HEK293 (cell line): ENCODE results near the gene CYTH3.

Experiments used
- CTCF ChIA-PET: fragments of 350-600 bp; formaldehyde crosslinking; extraction: SDS; loops from one replicate; lab custom pipeline; 2021; ENCODE audit warnings: antibody characterized with exemption; lab: Yijun Ruan, JAX
- POLR2A ChIA-PET: fragments of 300-600 bp; formaldehyde crosslinking; extraction: SDS; loops from one replicate; lab custom pipeline; 2020; ENCODE audit warnings: antibody characterized with exemption, inconsistent platforms; lab: Yijun Ruan, JAX
- H3K27ac ChIP-seq: fragments of 200-500 bp; sonication (Bioruptor generic); 2 replicates; pipeline ENCODE4 v1.5.1; 2014; ENCODE audit warnings: low read depth, low read length, control low read depth, inconsistent platforms; ENCODE audit errors: extremely low read depth
- H3K36me3 ChIP-seq, 2 experiments: fragments of 200-500 bp in 1 of 2; sonication (Bioruptor generic) in 1 of 2; 1 replicate in 1 of 2; 2 replicates in 1 of 2; pipeline ENCODE4 v1.5.1; 2014 to 2017; ENCODE audit warnings: inconsistent platforms in 2 of 2, low read length in 2 of 2; ENCODE audit not compliant: control insufficient read depth in 2 of 2, insufficient read depth in 1 of 2
- H3K4me1 ChIP-seq: fragments of 200-500 bp; sonication (Bioruptor generic); 2 replicates; pipeline ENCODE4 v1.5.1; 2014; ENCODE audit warnings: mild to moderate bottlenecking, low read length, inconsistent platforms; ENCODE audit not compliant: control insufficient read depth, insufficient read depth
- H3K4me3 ChIP-seq: 2 replicates; pipeline ENCODE4 v1.5.1; 2011; ENCODE audit warnings: low read depth, mild to moderate bottlenecking, control low read depth, low read length, moderate library complexity
- H3K9me3 ChIP-seq: fragments of 200-500 bp; sonication (Bioruptor generic); 2 replicates; pipeline ENCODE4 v1.5.1; 2014; ENCODE audit warnings: low read depth, low read length, inconsistent platforms; ENCODE audit not compliant: control insufficient read depth, insufficient read depth
- GLI2 ChIP-seq: fragments of 450-650 bp; formaldehyde crosslinking; IDR thresholded peaks from 2 replicates; pipeline ENCODE4; 2017; ENCODE audit warnings: missing biosample characterization, missing genetic modification characterization, low read depth, borderline replicate concordance
- IKZF3 ChIP-seq: fragments of 450-650 bp; IDR thresholded peaks from 2 replicates; pipeline ENCODE4 v1.5.0; 2018; ENCODE audit warnings: missing biosample characterization, mild to moderate bottlenecking, missing genetic modification characterization, moderate library complexity
- SCRT2 ChIP-seq: fragments of 450-650 bp; formaldehyde crosslinking; IDR thresholded peaks from 2 replicates; pipeline ENCODE4 v1.5.1; 2016; ENCODE audit warnings: missing biosample characterization, missing genetic modification characterization
- SP7 ChIP-seq: fragments of 450-650 bp; formaldehyde crosslinking; IDR thresholded peaks from 2 replicates; pipeline ENCODE4 v1.5.1; 2016; ENCODE audit warnings: missing biosample characterization, missing genetic modification characterization
- YY1 ChIP-seq: fragments of 450-650 bp; formaldehyde crosslinking; IDR thresholded peaks from 2 replicates; pipeline ENCODE4 v1.5.1; 2018; ENCODE audit warnings: missing biosample characterization, missing genetic modification characterization
- YY2 ChIP-seq: fragments of 450-650 bp; formaldehyde crosslinking; IDR thresholded peaks from 2 replicates; pipeline ENCODE4 v1.5.1; 2016; ENCODE audit warnings: missing biosample characterization, missing genetic modification characterization
- ZNF112 ChIP-seq: fragments of 450-650 bp; formaldehyde crosslinking; IDR thresholded peaks from 2 replicates; pipeline ENCODE4 v1.5.0; 2017; ENCODE audit warnings: missing biosample characterization, missing genetic modification characterization
- ZNF114 ChIP-seq: fragments of 450-650 bp; formaldehyde crosslinking; IDR thresholded peaks from 2 replicates; pipeline ENCODE4 v1.5.0; 2017; ENCODE audit warnings: missing biosample characterization, missing genetic modification characterization
- ZNF121 ChIP-seq: fragments of 450-650 bp; formaldehyde crosslinking; IDR thresholded peaks from 2 replicates; pipeline ENCODE4 v1.5.1; 2016; ENCODE audit warnings: missing biosample characterization, missing genetic modification characterization
- ZNF302 ChIP-seq: fragments of 450-650 bp; formaldehyde crosslinking; IDR thresholded peaks from 2 replicates; pipeline ENCODE4 v1.5.1; 2016; ENCODE audit warnings: missing biosample characterization, missing genetic modification characterization, low read depth
- ZNF335 ChIP-seq: fragments of 450-650 bp; formaldehyde crosslinking; conservative IDR thresholded peaks from 2 replicates; pipeline ENCODE4 v1.5.1; 2016; ENCODE audit warnings: missing biosample characterization, missing genetic modification characterization
- ZNF354C ChIP-seq: fragments of 450-650 bp; formaldehyde crosslinking; IDR thresholded peaks from 2 replicates; pipeline ENCODE4 v1.5.1; 2016; ENCODE audit warnings: missing biosample characterization, missing genetic modification characterization, low read depth, borderline replicate concordance
- ZNF426 ChIP-seq: fragments of 450-650 bp; formaldehyde crosslinking; IDR thresholded peaks from 2 replicates; pipeline ENCODE4 v1.5.1; 2017; ENCODE audit warnings: missing biosample characterization, missing genetic modification characterization, mild to moderate bottlenecking, inconsistent platforms, moderate library complexity
- ZNF549 ChIP-seq: fragments of 450-650 bp; IDR thresholded peaks from 2 replicates; pipeline ENCODE4 v1.5.1; 2018; ENCODE audit warnings: missing biosample characterization, missing genetic modification characterization, mild to moderate bottlenecking, inconsistent platforms, moderate library complexity
- ZNF558 ChIP-seq: fragments of 450-650 bp; formaldehyde crosslinking; IDR thresholded peaks from 2 replicates; pipeline ENCODE4 v1.5.1; 2016; ENCODE audit warnings: missing biosample characterization, missing genetic modification characterization
- ZNF561 ChIP-seq: fragments of 450-650 bp; IDR thresholded peaks from 2 replicates; pipeline ENCODE4 v1.5.1; 2018; ENCODE audit warnings: missing biosample characterization, missing genetic modification characterization, borderline replicate concordance
- ZNF701 ChIP-seq: fragments of 450-650 bp; formaldehyde crosslinking; IDR thresholded peaks from 2 replicates; pipeline ENCODE4 v1.5.1; 2016; ENCODE audit warnings: missing biosample characterization, missing genetic modification characterization
- ZNF785 ChIP-seq: fragments of 450-650 bp; formaldehyde crosslinking; IDR thresholded peaks from 2 replicates; pipeline ENCODE4 v1.5.1; 2016; ENCODE audit warnings: missing biosample characterization, missing genetic modification characterization
- TF ChIP-seq, protein P1 (sequence below): fragments of 450-650 bp; formaldehyde crosslinking; IDR thresholded peaks from 2 replicates; pipeline ENCODE4; 2016; ENCODE audit warnings: missing biosample characterization, missing genetic modification characterization
- TF ChIP-seq, protein P2 (sequence below): fragments of 450-650 bp; formaldehyde crosslinking; optimal IDR thresholded peaks from 2 replicates; pipeline ENCODE3; 2016; ENCODE audit warnings: missing biosample characterization, mild to moderate bottlenecking, missing genetic modification characterization
- TF ChIP-seq, protein P3 (sequence below): fragments of 450-650 bp; formaldehyde crosslinking; IDR thresholded peaks from 2 replicates; pipeline ENCODE4 v1.5.1; 2016; ENCODE audit warnings: missing biosample characterization, missing genetic modification characterization
- TF ChIP-seq, protein P4 (sequence below): fragments of 450-650 bp; formaldehyde crosslinking; IDR thresholded peaks from 2 replicates; pipeline ENCODE4 v1.5.1; 2017; ENCODE audit warnings: missing biosample characterization, missing genetic modification characterization
- TF ChIP-seq, protein P5 (sequence below): fragments of 450-650 bp; formaldehyde crosslinking; IDR thresholded peaks from 2 replicates; pipeline ENCODE4 v1.5.1; 2016; ENCODE audit warnings: missing biosample characterization, missing genetic modification characterization
- TF ChIP-seq, protein P6 (sequence below): fragments of 450-650 bp; formaldehyde crosslinking; IDR thresholded peaks from 2 replicates; pipeline ENCODE4 v1.5.1; 2016; ENCODE audit warnings: missing biosample characterization, missing genetic modification characterization
- TF ChIP-seq, protein P7 (sequence below): IDR thresholded peaks from 2 replicates; pipeline ENCODE4 v1.6.1; 2011; ENCODE audit warnings: mild to moderate bottlenecking, low read depth, low read length, borderline replicate concordance

The CYTH3 gene

DNA sequence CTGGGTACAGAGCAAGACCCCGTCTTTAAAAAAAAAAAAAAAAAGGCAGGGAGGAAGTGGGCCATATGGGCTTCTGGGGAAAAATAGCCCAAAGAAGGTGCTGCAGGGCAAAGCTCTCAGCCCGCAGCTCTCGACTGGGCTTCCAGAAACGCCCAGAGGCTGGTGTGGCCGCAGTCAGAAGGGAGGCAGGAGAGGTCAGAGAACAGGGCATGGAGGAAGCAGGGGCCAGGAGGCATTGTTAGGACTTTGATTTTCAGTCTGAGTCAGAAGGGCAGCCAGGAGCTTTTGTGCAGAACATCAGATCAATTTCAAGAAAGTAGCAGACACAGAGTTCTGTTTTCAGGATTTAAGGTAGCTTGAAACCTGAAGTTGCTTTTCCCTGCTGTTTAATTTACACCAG lies 35.3 kb upstream of the CYTH3 start (continued):
- TF ChIP-seq, protein P1, sequence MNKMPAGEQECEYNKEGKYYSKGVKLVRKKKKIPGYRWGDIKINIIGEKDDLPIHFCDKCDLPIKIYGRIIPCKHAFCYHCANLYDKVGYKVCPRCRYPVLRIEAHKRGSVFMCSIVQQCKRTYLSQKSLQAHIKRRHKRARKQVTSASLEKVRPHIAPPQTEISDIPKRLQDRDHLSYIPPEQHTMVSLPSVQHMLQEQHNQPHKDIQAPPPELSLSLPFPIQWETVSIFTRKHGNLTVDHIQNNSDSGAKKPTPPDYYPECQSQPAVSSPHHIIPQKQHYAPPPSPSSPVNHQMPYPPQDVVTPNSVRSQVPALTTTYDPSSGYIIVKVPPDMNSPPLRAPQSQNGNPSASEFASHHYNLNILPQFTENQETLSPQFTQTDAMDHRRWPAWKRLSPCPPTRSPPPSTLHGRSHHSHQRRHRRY (tag by site-specific recombination), result no peak
- TF ChIP-seq ZNF701 (tag by site-specific recombination) (no peak), ZNF114 (no peak), SP7 (tag by site-specific recombination) (no peak), ZNF112 (no peak), ZNF426 (tag by site-specific recombination) (no peak), ZNF302 (no peak), GLI2 (no peak), ZNF561 (tag by site-specific recombination) (no peak), IKZF3 (no peak), YY2 (tag by site-specific recombination) (no peak)
- TF ChIP-seq, protein P2, sequence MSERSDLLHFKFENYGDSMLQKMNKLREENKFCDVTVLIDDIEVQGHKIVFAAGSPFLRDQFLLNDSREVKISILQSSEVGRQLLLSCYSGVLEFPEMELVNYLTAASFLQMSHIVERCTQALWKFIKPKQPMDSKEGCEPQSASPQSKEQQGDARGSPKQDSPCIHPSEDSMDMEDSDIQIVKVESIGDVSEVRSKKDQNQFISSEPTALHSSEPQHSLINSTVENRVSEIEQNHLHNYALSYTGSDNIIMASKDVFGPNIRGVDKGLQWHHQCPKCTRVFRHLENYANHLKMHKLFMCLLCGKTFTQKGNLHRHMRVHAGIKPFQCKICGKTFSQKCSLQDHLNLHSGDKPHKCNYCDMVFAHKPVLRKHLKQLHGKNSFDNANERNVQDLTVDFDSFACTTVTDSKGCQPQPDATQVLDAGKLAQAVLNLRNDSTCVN, result no peak
- TF ChIP-seq, protein P3, sequence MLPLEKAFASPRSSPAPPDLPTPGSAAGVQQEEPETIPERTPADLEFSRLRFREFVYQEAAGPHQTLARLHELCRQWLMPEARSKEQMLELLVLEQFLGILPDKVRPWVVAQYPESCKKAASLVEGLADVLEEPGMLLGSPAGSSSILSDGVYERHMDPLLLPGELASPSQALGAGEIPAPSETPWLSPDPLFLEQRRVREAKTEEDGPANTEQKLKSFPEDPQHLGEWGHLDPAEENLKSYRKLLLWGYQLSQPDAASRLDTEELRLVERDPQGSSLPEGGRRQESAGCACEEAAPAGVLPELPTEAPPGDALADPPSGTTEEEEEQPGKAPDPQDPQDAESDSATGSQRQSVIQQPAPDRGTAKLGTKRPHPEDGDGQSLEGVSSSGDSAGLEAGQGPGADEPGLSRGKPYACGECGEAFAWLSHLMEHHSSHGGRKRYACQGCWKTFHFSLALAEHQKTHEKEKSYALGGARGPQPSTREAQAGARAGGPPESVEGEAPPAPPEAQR, result no peak

DNA sequence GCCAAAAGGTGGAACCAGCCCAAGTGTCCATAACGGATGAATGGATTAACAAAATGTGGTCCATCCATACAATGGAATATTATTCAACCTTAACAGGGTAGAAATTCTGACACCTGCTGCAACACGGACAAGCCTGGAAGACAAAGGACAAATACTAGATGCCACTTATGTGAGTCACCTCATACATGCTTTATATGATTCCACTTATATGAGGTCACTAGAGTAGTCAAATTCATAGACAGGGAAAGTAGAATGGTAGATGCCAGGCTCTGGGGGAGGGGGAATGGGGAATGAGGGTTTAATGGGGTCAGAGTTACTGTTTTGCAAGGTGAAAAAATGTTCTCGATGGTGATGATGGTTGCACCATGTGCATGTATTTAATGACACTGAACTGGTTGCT lies 34.0 kb upstream of the CYTH3 start:
- Histone ChIP-seq H3K4me1 (no peaks in the 10 kb centered on the region), H3K9me3 (no peaks in the 10 kb centered on the region), H3K4me3 (no peak overlapping the region), H3K27ac (no peak overlapping the region), H3K36me3 (no peaks in the 10 kb centered on the region)
- POLR2A ChIA-PET, result no interaction called here
- CTCF ChIA-PET, result interaction anchor here (1.2 kb wide), 1 partner anchor 9 kb away, joined by 4 read pairs; no protein-coding TSS in a partner anchor
- TF ChIP-seq ZNF335 (tag by site-specific recombination), result no peak
- TF ChIP-seq ZNF121, result no peak
- TF ChIP-seq, protein P4, sequence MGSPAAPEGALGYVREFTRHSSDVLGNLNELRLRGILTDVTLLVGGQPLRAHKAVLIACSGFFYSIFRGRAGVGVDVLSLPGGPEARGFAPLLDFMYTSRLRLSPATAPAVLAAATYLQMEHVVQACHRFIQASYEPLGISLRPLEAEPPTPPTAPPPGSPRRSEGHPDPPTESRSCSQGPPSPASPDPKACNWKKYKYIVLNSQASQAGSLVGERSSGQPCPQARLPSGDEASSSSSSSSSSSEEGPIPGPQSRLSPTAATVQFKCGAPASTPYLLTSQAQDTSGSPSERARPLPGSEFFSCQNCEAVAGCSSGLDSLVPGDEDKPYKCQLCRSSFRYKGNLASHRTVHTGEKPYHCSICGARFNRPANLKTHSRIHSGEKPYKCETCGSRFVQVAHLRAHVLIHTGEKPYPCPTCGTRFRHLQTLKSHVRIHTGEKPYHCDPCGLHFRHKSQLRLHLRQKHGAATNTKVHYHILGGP (tag by site-specific recombination), result no peak
- TF ChIP-seq ZNF354C (tag by site-specific recombination), result no peak
- no peak for TF ChIP-seq ZNF558 (tag by site-specific recombination)
- 0 out of 2 replicates have a peak, but pooled peaks have one; percentile 13 for TF ChIP-seq SCRT2
- TF ChIP-seq, protein P5, sequence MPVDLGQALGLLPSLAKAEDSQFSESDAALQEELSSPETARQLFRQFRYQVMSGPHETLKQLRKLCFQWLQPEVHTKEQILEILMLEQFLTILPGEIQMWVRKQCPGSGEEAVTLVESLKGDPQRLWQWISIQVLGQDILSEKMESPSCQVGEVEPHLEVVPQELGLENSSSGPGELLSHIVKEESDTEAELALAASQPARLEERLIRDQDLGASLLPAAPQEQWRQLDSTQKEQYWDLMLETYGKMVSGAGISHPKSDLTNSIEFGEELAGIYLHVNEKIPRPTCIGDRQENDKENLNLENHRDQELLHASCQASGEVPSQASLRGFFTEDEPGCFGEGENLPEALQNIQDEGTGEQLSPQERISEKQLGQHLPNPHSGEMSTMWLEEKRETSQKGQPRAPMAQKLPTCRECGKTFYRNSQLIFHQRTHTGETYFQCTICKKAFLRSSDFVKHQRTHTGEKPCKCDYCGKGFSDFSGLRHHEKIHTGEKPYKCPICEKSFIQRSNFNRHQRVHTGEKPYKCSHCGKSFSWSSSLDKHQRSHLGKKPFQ, result no peak
- TF ChIP-seq, protein P6, sequence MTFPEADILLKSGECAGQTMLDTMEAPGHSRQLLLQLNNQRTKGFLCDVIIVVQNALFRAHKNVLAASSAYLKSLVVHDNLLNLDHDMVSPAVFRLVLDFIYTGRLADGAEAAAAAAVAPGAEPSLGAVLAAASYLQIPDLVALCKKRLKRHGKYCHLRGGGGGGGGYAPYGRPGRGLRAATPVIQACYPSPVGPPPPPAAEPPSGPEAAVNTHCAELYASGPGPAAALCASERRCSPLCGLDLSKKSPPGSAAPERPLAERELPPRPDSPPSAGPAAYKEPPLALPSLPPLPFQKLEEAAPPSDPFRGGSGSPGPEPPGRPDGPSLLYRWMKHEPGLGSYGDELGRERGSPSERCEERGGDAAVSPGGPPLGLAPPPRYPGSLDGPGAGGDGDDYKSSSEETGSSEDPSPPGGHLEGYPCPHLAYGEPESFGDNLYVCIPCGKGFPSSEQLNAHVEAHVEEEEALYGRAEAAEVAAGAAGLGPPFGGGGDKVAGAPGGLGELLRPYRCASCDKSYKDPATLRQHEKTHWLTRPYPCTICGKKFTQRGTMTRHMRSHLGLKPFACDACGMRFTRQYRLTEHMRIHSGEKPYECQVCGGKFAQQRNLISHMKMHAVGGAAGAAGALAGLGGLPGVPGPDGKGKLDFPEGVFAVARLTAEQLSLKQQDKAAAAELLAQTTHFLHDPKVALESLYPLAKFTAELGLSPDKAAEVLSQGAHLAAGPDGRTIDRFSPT (tag by site-specific recombination), result peak; percentile 46
- TF ChIP-seq, protein P7, sequence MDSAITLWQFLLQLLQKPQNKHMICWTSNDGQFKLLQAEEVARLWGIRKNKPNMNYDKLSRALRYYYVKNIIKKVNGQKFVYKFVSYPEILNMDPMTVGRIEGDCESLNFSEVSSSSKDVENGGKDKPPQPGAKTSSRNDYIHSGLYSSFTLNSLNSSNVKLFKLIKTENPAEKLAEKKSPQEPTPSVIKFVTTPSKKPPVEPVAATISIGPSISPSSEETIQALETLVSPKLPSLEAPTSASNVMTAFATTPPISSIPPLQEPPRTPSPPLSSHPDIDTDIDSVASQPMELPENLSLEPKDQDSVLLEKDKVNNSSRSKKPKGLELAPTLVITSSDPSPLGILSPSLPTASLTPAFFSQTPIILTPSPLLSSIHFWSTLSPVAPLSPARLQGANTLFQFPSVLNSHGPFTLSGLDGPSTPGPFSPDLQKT, result no peak
- TF ChIP-seq ZNF785 (tag by site-specific recombination), result no peak
- TF ChIP-seq ZNF549, result no peak
- TF ChIP-seq YY1 (tag by site-specific recombination), result no peak
